Activated CD8-positive, alpha-beta memory T cell treated with anti-CD3 and anti-CD28 coated beads, Interleukin-2, amount 10 ng/mL, durations not matched to agents 7 days and 5 days (primary cell): ENCODE data around the gene TCP11. TPM values are rescaled to one million over a fixed set of nuclear protein-coding genes. Genes with fewer than 3 reads are reported as not detected.

ENCODE experiments used
- ATAC-seq: fragments of 150-1000 bp; cut with Tn5 transposase; one replicate; pipeline ENCODE4 v1.10.0; 2021; ENCODE audit warnings: moderate library complexity
- CTCF ChIA-PET: fragments of 350-600 bp; sonication (Branson Sonifier 250); formaldehyde crosslinking; loops from one replicate; lab custom pipeline; 2021; ENCODE audit warnings: antibody characterized with exemption; lab: Charles Lee
- DNase-seq: peaks from one replicate; pipeline ENCODE4 v3.0.0-alpha.2; 2020
- H3K27ac Mint-ChIP-seq: one replicate; pipeline ENCODE4 v1.8.0; 2021; ENCODE audit warnings: mild to moderate bottlenecking, mixed read lengths
- H3K27me3 Mint-ChIP-seq: one replicate; pipeline ENCODE4 v1.8.0; 2021; ENCODE audit warnings: mixed read lengths
- H3K36me3 Mint-ChIP-seq: one replicate; pipeline ENCODE4 v1.8.0; 2021; ENCODE audit warnings: mild to moderate bottlenecking, mixed read lengths
- H3K4me1 Mint-ChIP-seq: one replicate; pipeline ENCODE4 v1.8.0; 2021; ENCODE audit warnings: mixed read lengths
- H3K4me3 Mint-ChIP-seq: one replicate; pipeline ENCODE4 v1.8.0; 2021; ENCODE audit warnings: mild to moderate bottlenecking, moderate library complexity, mixed read lengths
- H3K9me3 Mint-ChIP-seq: one replicate; pipeline ENCODE4 v1.8.0; 2022; ENCODE audit warnings: low read depth, mixed read lengths
- total RNA-seq, 2 experiments: library from RNA; stranded (reverse); gene quantifications; one replicate each; pipeline ENCODE4 v1.2.3, GENCODE V29; 2021

The TCP11 gene
- total RNA-seq, 2 experiments from 2014 or later, result not detected

DNA sequence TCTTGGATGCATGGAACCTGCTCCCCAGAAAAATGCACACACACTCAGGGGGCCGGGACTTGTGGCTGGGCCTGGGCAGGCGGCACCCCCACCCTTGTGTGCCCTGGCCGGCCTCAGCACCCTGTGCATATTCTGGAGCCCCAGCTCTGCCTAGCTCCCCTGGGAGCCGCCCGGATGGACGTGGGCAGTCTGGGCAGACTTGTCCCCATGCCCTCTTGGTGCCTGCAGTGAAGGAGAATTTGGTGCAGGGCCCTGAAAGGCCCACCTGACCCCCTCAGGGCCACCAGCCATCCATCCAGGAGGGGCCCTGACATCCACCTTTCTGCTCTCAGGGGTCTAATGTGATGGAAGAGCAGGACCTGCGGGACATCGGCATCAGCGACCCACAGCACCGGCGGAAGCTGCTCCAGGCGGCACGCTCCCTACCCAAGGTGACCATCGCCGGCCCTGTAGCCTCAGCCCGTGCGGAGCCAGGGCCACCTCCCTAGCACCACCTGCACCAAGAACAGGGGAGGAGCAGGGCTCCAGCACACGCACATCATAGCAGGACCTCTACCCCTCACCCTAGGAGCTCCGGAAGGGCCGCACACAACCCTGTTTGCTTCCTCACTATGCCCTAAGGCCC is 62.8 kb downstream of the TCP11 start:
- peaks cover 2% of the 10 kb centered on the region for H3K4me1 Mint-ChIP-seq
- ATAC-seq, result no peak
- no peaks in the 10 kb centered on the region for H3K27me3 Mint-ChIP-seq
- no peak overlapping the region for H3K4me3 Mint-ChIP-seq
- H3K27ac Mint-ChIP-seq, result no peak overlapping the region
- H3K36me3 Mint-ChIP-seq, result no peaks in the 10 kb centered on the region
- DNase-seq, result no peak
- CTCF ChIA-PET, result no interaction called here
- H3K9me3 Mint-ChIP-seq, result no peaks in the 10 kb centered on the region

DNA sequence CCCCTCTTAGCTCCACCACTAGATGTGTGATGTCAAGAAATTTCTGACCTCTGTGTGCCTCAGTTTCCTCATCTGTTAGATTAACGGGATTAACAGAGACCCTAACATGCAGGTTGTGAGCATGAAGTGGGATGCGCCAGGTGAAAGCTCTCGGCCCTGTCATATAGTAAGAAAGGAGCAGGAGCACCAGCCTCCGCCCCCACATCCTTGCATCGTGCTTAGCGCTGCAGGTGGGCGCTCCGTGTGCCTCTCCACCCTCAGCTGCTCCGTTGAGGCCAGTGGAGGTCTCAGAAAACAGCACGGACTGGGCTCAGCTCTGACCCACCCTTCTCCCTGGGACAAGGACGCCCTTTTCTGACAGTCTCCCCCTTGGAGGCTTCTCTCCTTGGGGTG is 63.4 kb downstream of the TCP11 start:
- CTCF ChIA-PET, result no interaction called here
- H3K4me1 Mint-ChIP-seq, result peaks cover 2% of the 10 kb centered on the region
- ATAC-seq (no peak), DNase-seq (no peak)
- no peaks in the 10 kb centered on the region for H3K27me3 Mint-ChIP-seq
- H3K9me3 Mint-ChIP-seq, result no peaks in the 10 kb centered on the region
- H3K4me3 Mint-ChIP-seq, result no peak overlapping the region
- no peak overlapping the region for H3K27ac Mint-ChIP-seq
- H3K36me3 Mint-ChIP-seq, result no peaks in the 10 kb centered on the region

DNA sequence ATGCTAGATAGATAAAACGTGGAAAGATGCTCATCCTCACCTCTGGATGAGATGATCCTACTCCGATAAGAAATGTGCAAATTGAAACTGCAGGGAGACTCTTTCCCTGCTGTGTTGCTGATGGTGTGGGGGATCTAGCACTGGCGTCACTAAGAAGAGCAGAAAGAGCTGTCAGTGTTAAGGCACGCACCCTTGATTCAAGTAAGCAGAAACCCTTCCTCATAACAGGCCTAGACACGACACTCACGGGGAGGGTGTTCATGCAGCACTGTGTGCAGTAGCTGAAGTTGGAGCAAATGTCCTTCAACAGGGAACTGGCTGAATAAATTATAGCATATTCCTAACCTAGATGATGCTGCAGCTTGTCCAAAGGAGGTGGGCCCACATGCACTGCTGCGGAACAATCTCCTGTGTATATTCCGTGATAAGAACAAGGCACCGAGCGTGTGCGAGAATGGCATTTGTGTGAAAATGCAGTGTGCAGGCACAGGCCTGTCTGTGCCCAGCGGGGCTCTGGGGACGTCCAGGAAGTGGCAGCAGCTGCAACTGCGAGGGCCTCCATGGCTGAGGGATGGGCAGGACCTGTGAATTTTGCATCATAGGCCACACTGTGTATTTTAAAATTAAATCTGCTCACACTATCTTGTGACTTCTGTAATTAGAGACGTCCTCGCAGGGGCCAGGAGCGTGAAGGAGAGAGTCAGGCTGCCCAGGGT is 64.0 kb downstream of the TCP11 start:
- no peak overlapping the region for H3K4me3 Mint-ChIP-seq
- H3K36me3 Mint-ChIP-seq, result no peaks in the 10 kb centered on the region
- no peaks in the 10 kb centered on the region for H3K27me3 Mint-ChIP-seq
- H3K4me1 Mint-ChIP-seq, result peaks cover 2% of the 10 kb centered on the region
- CTCF ChIA-PET, result no interaction called here
- ATAC-seq (no peak), DNase-seq (no peak)
- H3K27ac Mint-ChIP-seq, result no peak overlapping the region
- no peaks in the 10 kb centered on the region for H3K9me3 Mint-ChIP-seq

DNA sequence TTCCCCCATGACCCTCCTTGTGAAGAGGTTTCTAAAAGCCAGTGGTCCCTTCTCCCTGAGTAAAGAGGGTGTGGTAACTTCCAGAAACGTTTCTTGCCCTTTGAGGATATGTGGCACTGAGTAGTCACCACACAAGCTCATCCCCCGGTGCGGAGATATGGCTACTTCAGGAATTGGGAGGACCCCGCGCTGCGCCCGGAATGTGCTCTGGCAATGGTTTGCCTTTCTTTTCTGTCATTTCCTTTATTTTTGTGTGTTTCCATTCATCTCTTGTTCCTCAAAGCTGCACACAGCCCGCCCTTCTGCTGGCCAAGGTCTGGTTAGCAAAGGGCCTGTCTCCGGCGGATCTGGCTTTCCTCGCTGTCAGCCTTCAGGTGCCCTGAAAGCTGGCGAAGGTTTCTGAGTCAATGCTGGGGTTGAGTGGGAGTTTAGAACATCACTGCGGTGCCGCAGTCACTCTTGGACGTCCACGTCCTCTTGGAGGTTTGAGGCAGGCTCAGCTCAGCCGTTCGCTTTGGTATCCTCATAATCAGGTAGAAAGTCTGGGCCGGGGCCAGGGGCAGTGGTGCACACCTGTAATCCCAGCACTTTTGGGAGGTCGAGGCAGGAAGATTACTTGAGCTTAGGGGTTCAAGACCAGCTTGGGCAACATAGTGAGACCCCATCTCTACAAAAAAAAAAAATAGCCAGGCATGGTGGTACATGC is 67.2 kb downstream of the TCP11 start:
- ATAC-seq, result no peak
- H3K27ac Mint-ChIP-seq, result no peak overlapping the region

DNA sequence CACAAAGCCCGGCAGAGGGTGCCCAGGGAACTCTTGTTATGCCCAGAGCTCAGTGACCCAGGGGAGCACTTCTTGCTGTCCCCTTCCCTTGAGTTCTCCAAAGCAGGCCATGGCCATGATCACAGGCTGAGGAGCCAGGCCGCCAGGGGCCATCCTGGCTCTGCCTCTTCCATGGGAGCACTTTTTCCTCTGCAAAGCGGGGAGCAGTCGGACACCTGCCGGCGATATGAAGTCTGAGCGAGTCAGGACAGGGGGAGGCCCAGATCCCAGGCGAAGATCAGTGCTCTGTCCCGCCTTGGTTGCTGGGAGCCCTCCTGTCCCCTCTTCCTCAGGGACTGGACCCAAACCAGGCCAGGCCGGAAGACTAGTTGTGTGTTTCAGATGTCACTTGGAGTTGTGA is 67.9 kb downstream of the TCP11 start:
- CTCF ChIA-PET, result no interaction called here
- Mint-ChIP-seq H3K4me1 (no peaks in the 10 kb centered on the region), H3K9me3 (no peaks in the 10 kb centered on the region), H3K27ac (no peak overlapping the region), H3K4me3 (no peak overlapping the region), H3K27me3 (no peaks in the 10 kb centered on the region), H3K36me3 (no peaks in the 10 kb centered on the region)
- DNase-seq, result no peak
- no peak for ATAC-seq

More for the DNA sequence above, 67.2 kb downstream of the TCP11 start:
- no peaks in the 10 kb centered on the region for H3K4me1 Mint-ChIP-seq
- H3K27me3 Mint-ChIP-seq, result no peaks in the 10 kb centered on the region
- no peak for DNase-seq
- CTCF ChIA-PET, result interaction anchor here (1.1 kb wide), 1 partner anchor 132 kb away, joined by 3 read pairs; no protein-coding TSS in a partner anchor
- no peak overlapping the region for H3K4me3 Mint-ChIP-seq
- H3K36me3 Mint-ChIP-seq, result no peaks in the 10 kb centered on the region
- no peaks in the 10 kb centered on the region for H3K9me3 Mint-ChIP-seq

DNA sequence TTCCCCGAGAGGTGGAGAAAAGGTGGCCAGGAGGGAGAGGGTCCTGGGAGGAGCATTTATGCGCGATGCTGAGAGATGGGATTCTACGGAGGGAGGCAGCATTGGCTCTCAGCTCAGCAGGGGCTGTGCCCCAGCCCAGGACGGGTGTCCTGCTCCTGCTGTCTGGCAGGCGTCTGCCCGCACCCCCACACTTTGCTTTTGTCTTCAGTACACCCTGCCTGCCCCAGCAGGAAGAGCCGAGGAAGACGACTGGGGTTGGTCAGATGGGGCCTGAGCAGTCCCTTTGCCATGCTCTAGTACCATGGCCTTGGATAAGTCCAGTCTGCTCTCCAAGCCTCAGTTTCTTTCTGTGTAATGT is 68.5 kb downstream of the TCP11 start:
- H3K4me3 Mint-ChIP-seq, result no peak overlapping the region
- DNase-seq, result no peak
- CTCF ChIA-PET, result no interaction called here
- no peak overlapping the region for H3K27ac Mint-ChIP-seq
- no peak for ATAC-seq
- no peaks in the 10 kb centered on the region for H3K4me1 Mint-ChIP-seq
- H3K9me3 Mint-ChIP-seq, result no peaks in the 10 kb centered on the region
- H3K36me3 Mint-ChIP-seq, result no peaks in the 10 kb centered on the region
- H3K27me3 Mint-ChIP-seq, result no peaks in the 10 kb centered on the region

DNA sequence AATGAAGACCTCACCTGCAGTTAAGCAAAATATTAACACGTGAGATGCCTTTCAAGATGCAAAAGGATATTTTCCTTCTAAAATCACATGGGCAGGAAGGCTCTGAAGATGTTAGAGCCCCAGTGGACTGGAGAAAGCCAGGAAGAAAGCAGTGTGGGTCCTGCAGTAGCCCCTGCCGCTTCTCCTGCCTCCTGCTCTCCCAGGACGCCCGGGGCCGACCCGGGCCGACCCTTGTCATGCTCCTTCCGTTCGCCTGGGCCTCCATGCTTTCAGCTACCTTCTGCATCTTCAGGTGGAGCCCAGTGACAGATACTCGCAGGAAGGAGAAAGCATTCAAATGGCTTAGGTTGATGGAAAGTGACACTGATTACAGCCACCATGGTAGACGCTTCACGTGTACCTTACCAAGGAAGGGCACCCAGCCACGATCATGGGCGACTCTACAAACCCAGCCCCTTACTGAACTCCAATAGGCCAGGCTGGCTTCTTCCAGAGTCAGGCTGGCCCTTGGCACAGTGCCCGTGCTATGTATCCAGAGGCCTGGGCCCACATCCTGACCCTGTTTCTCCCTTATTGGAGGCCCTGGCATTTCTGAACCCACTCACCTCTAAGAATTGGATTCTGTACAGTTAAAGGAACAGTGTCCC is 69.0 kb downstream of the TCP11 start:
- Mint-ChIP-seq H3K9me3 (no peaks in the 10 kb centered on the region), H3K4me3 (no peak overlapping the region), H3K4me1 (no peaks in the 10 kb centered on the region), H3K27ac (no peak overlapping the region), H3K27me3 (no peaks in the 10 kb centered on the region), H3K36me3 (no peaks in the 10 kb centered on the region)
- ATAC-seq (no peak), DNase-seq (no peak)
- CTCF ChIA-PET, result no interaction called here

DNA sequence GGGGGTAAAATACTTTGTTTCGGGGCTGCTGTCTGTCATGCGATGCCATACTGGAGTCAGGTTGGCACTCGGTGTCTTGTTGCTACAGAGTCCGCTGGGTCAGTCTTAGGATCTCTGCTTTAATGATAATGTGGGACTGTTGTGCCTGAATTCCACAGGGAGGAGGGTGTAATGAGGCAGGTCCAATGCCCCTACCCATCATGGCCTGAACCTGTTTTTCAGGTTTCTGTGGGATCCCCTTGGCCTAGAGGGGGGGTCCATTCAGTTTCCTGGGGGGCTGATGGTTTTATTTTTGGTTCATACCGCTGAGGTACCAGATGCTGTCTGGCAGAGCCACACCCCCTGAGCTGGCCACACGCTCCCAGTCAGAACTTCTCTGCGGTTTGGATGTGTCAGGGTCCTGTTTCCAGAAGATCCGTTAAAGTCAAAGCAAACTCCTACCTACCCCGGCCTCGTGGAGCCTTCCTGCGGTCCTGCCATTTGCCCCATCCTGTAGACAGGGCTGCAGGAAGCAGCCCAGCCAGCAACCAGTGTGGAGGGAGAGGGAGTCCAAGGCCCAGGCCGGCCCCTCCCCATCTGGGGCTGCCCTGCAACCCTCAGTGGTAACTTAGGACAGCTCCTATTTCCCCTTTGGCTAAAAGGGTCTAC is 69.7 kb downstream of the TCP11 start:
- Mint-ChIP-seq H3K4me3 (no peak overlapping the region), H3K36me3 (no peaks in the 10 kb centered on the region), H3K27ac (no peak overlapping the region), H3K9me3 (no peaks in the 10 kb centered on the region), H3K4me1 (no peaks in the 10 kb centered on the region), H3K27me3 (no peaks in the 10 kb centered on the region)
- ATAC-seq (no peak), DNase-seq (no peak)
- CTCF ChIA-PET, result no interaction called here

DNA sequence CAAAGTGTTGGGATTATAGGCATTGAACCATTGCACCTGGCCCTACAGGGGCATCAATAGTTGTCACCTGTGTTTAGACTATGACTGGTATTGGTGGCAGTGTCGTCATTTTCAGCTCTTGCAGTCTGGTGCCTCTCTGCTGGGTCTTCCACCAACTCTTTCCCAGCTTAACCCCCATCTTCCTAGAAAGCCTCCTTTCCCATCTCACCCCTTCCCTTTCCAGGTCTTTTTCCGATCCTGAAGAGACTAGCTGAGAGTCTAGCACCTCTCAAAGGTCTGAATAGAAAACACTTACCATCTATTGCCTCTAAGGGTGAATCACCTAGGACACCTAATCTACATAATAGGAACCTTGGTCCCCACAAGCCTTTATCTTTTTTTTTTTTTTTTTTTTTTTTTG is 71.0 kb downstream of the TCP11 start:
- CTCF ChIA-PET, result interaction anchor here (0.7 kb wide), 1 partner anchor 19 kb away, joined by 3 read pairs; no protein-coding TSS in a partner anchor
- Mint-ChIP-seq H3K27me3 (no peaks in the 10 kb centered on the region), H3K27ac (no peak overlapping the region), H3K4me1 (no peaks in the 10 kb centered on the region), H3K9me3 (no peaks in the 10 kb centered on the region), H3K4me3 (no peak overlapping the region), H3K36me3 (no peaks in the 10 kb centered on the region)
- no peak for DNase-seq
- ATAC-seq, result no peak

DNA sequence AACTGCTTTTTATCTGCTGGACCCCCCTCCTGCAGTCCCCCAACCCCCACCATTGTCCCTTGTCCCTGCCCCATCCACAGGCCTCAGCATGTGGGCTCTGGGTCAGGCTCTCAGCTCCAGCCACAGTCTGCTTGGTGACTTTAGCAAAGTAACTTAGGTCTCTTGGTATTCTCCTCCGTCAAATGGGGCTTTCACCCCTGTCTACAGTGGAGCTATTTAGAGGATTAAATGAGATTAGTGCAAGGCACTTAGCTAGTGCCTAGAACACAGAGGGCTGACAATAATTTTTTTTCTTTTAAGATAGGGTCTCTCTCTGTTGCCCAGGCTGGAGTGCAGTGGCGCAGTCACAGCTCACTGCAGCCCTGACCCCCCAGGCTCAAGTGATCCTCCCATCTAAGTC is 71.9 kb downstream of the TCP11 start:
- ATAC-seq, result no peak
- H3K4me1 Mint-ChIP-seq, result no peaks in the 10 kb centered on the region
- H3K36me3 Mint-ChIP-seq, result no peaks in the 10 kb centered on the region
- no peak overlapping the region for H3K27ac Mint-ChIP-seq
- no peak for DNase-seq
- no peaks in the 10 kb centered on the region for H3K9me3 Mint-ChIP-seq
- H3K4me3 Mint-ChIP-seq, result no peak overlapping the region
- CTCF ChIA-PET, result interaction anchor here (1.5 kb wide), 1 partner anchor 70 kb away, joined by 3 read pairs; no protein-coding TSS in a partner anchor
- no peaks in the 10 kb centered on the region for H3K27me3 Mint-ChIP-seq

DNA sequence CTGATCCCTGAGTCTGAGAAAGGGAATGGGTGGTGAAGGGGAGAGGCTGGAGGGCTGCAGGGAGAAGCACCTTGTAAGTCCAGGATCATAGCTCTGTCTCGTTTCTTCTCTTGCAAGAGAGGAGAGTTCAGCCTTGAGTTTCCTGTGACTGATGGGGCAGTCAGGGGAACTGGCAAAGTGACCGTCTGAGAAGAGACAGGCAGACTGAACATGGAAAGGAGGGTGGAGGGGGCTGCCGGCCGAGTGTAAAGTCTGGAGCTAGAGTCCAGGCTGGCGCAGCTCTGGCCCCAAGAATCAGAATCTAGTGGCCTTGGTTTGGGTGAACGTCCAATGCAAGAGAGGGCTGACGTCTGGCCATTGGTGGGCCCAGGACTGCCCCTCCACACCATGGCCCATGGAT is 72.5 kb downstream of the TCP11 start:
- H3K4me1 Mint-ChIP-seq, result no peaks in the 10 kb centered on the region
- H3K9me3 Mint-ChIP-seq, result no peaks in the 10 kb centered on the region

DNA sequence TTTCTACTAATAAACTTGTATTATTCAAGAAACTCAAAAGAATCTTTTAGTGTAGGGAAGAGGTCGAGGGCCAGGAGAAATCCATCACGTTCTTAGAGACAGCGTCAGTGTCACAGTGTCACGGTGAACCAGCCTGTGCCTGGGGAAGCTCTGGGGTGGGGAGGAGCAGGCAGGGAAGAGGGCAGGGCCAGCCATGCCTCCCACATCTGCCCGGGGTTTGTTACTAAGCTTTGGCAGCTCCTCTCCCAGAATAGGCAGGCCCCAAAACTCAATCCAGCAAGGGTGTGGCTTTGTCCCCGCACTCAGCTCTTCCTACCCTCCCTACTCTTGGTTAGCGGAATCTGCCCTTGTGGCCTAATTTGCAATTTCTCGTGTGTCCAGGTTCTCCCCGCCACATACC is 72.9 kb downstream of the TCP11 start:
- no peak for DNase-seq
- Mint-ChIP-seq H3K27me3 (no peaks in the 10 kb centered on the region), H3K9me3 (no peaks in the 10 kb centered on the region), H3K4me1 (peaks cover 4% of the 10 kb centered on the region), H3K36me3 (no peaks in the 10 kb centered on the region), H3K4me3 (no peak overlapping the region), H3K27ac (no peak overlapping the region)
- ATAC-seq, result no peak
- CTCF ChIA-PET, result interaction anchor here (1.0 to 1.5 kb wide), 2 partner anchors 37 to 71 kb away, joined by 3 to 4 read pairs; no protein-coding TSS in a partner anchor

More for the DNA sequence above, 72.5 kb downstream of the TCP11 start:
- Mint-ChIP-seq H3K36me3 (no peaks in the 10 kb centered on the region), H3K27me3 (no peaks in the 10 kb centered on the region), H3K4me3 (no peak overlapping the region), H3K27ac (no peak overlapping the region)
- no peak for DNase-seq
- CTCF ChIA-PET, result interaction anchor here (1.5 kb wide), 1 partner anchor 71 kb away, joined by 3 read pairs; no protein-coding TSS in a partner anchor
- no peak for ATAC-seq
